ENCODE data around the gene DCLK2. TPM values are rescaled to one million over a fixed set of nuclear protein-coding genes. Genes with fewer than 3 reads are reported as not detected.

DCLK2 gene
- total RNA-seq, 1 donor from 2014 or later: 7.3 TPM

GRCh38 chr4:150080337-150080736, 2.1 kb downstream of the DCLK2 start:
- Histone ChIP-seq H3K9me3 (ENCODE audit: control insufficient read depth in 3 of 3, low read length in 3 of 3) (no peaks in the 10 kb centered on the region), H3K36me3 (ENCODE audit: control insufficient read depth in 3 of 3, insufficient read depth in 3 of 3, low read length in 3 of 3) (no peaks in the 10 kb centered on the region), H3K27me3 (ENCODE audit: control insufficient read depth in 3 of 3, insufficient read depth in 3 of 3, low read length in 3 of 3) (peaks cover 0 to 8% (median 4%) of the 10 kb centered on the region in 3 donors), H3K4me1 (ENCODE audit: control insufficient read depth in 3 of 3, insufficient read depth in 3 of 3, low read length in 3 of 3) (peaks cover 8 to 11% (median 10%) of the 10 kb centered on the region in 3 donors), H3K4me3 (ENCODE audit: low read length in 3 of 3) (no peak overlapping the region), H3K9ac (ENCODE audit: low read depth in 1 of 3, low read length in 3 of 3) (no peak overlapping the region), H3K27ac (ENCODE audit: low read depth, low read length) (no peak overlapping the region)

GRCh38 chr4:150080875-150081274, 2.6 kb downstream of the DCLK2 start:
- Histone ChIP-seq H3K27me3 (ENCODE audit: control insufficient read depth in 3 of 3, insufficient read depth in 3 of 3, low read length in 3 of 3) (peaks cover 0 to 8% (median 4%) of the 10 kb centered on the region in 3 donors), H3K27ac (ENCODE audit: low read depth, low read length) (no peak overlapping the region), H3K4me1 (ENCODE audit: control insufficient read depth in 3 of 3, insufficient read depth in 3 of 3, low read length in 3 of 3) (peaks cover 8 to 11% (median 10%) of the 10 kb centered on the region in 3 donors), H3K4me3 (ENCODE audit: low read length in 3 of 3) (no peak overlapping the region), H3K9me3 (ENCODE audit: control insufficient read depth in 3 of 3, low read length in 3 of 3) (no peaks in the 10 kb centered on the region), H3K36me3 (ENCODE audit: control insufficient read depth in 3 of 3, insufficient read depth in 3 of 3, low read length in 3 of 3) (no peaks in the 10 kb centered on the region), H3K9ac (ENCODE audit: low read depth in 1 of 3, low read length in 3 of 3) (no peak overlapping the region)

- Histone ChIP-seq H3K9ac (ENCODE audit: low read depth in 1 of 3, low read length in 3 of 3) (no peak overlapping the region), H3K9me3 (ENCODE audit: control insufficient read depth in 3 of 3, low read length in 3 of 3) (no peaks in the 10 kb centered on the region), H3K27me3 (ENCODE audit: control insufficient read depth in 3 of 3, insufficient read depth in 3 of 3, low read length in 3 of 3) (peaks cover 0 to 6% (median 4%) of the 10 kb centered on the region in 3 donors), H3K4me1 (ENCODE audit: control insufficient read depth in 3 of 3, insufficient read depth in 3 of 3, low read length in 3 of 3) (peaks cover 8 to 11% (median 10%) of the 10 kb centered on the region in 3 donors), H3K27ac (ENCODE audit: low read depth, low read length) (no peak overlapping the region), H3K36me3 (ENCODE audit: control insufficient read depth in 3 of 3, insufficient read depth in 3 of 3, low read length in 3 of 3) (no peaks in the 10 kb centered on the region), H3K4me3 (ENCODE audit: low read length in 3 of 3) (no peak overlapping the region)
These were observed 4.0 kb downstream of the DCLK2 start for GRCh38 chr4:150082241-150082640.

GRCh38 chr4:150087006-150087405, 8.8 kb downstream of the DCLK2 start:
- no peak overlapping the region for H3K9ac ChIP-seq (ENCODE audit: low read depth in 1 of 3, low read length in 3 of 3)
- H3K4me1 ChIP-seq (ENCODE audit: control insufficient read depth in 3 of 3, insufficient read depth in 3 of 3, low read length in 3 of 3): no peaks in the 10 kb centered on the region
- H3K4me3 ChIP-seq (ENCODE audit: low read length in 3 of 3): no peak overlapping the region

GRCh38 chr4:150089732-150090131, 11.5 kb downstream of the DCLK2 start:
- Histone ChIP-seq H3K36me3 (ENCODE audit: control insufficient read depth in 3 of 3, insufficient read depth in 3 of 3, low read length in 3 of 3) (no peaks in the 10 kb centered on the region), H3K9ac (ENCODE audit: low read depth in 1 of 3, low read length in 3 of 3) (no peak overlapping the region), H3K4me1 (ENCODE audit: control insufficient read depth in 3 of 3, insufficient read depth in 3 of 3, low read length in 3 of 3) (no peaks in the 10 kb centered on the region)

More at GRCh38 chr4:150087006-150087405, 8.8 kb downstream of the DCLK2 start:
- Histone ChIP-seq H3K36me3 (ENCODE audit: control insufficient read depth in 3 of 3, insufficient read depth in 3 of 3, low read length in 3 of 3) (no peaks in the 10 kb centered on the region), H3K27me3 (ENCODE audit: control insufficient read depth in 3 of 3, insufficient read depth in 3 of 3, low read length in 3 of 3) (no peaks in the 10 kb centered on the region), H3K27ac (ENCODE audit: low read depth, low read length) (no peak overlapping the region), H3K9me3 (ENCODE audit: control insufficient read depth in 3 of 3, low read length in 3 of 3) (no peaks in the 10 kb centered on the region)

GRCh38 chr4:150090836-150091235, 12.6 kb downstream of the DCLK2 start:
- no peaks in the 10 kb centered on the region for H3K27me3 ChIP-seq (ENCODE audit: control insufficient read depth in 3 of 3, insufficient read depth in 3 of 3, low read length in 3 of 3)
- H3K36me3 ChIP-seq (ENCODE audit: control insufficient read depth in 3 of 3, insufficient read depth in 3 of 3, low read length in 3 of 3): no peaks in the 10 kb centered on the region
- no peaks in the 10 kb centered on the region for H3K4me1 ChIP-seq (ENCODE audit: control insufficient read depth in 3 of 3, insufficient read depth in 3 of 3, low read length in 3 of 3)
- no peak overlapping the region for H3K4me3 ChIP-seq (ENCODE audit: low read length in 3 of 3)
- H3K9ac ChIP-seq (ENCODE audit: low read depth in 1 of 3, low read length in 3 of 3): no peak overlapping the region
- no peaks in the 10 kb centered on the region for H3K9me3 ChIP-seq (ENCODE audit: control insufficient read depth in 3 of 3, low read length in 3 of 3)
- H3K27ac ChIP-seq (ENCODE audit: low read depth, low read length): no peak overlapping the region

More at GRCh38 chr4:150089732-150090131, 11.5 kb downstream of the DCLK2 start:
- Histone ChIP-seq H3K9me3 (ENCODE audit: control insufficient read depth in 3 of 3, low read length in 3 of 3) (no peaks in the 10 kb centered on the region), H3K4me3 (ENCODE audit: low read length in 3 of 3) (no peak overlapping the region), H3K27ac (ENCODE audit: low read depth, low read length) (no peak overlapping the region), H3K27me3 (ENCODE audit: control insufficient read depth in 3 of 3, insufficient read depth in 3 of 3, low read length in 3 of 3) (no peaks in the 10 kb centered on the region)

GRCh38 chr4:150094676-150095075, 16.4 kb downstream of the DCLK2 start:
- Histone ChIP-seq H3K9me3 (ENCODE audit: control insufficient read depth in 3 of 3, low read length in 3 of 3) (no peaks in the 10 kb centered on the region), H3K27me3 (ENCODE audit: control insufficient read depth in 3 of 3, insufficient read depth in 3 of 3, low read length in 3 of 3) (no peaks in the 10 kb centered on the region), H3K27ac (ENCODE audit: low read depth, low read length) (no peak overlapping the region), H3K4me3 (ENCODE audit: low read length in 3 of 3) (no peak overlapping the region), H3K36me3 (ENCODE audit: control insufficient read depth in 3 of 3, insufficient read depth in 3 of 3, low read length in 3 of 3) (no peaks in the 10 kb centered on the region), H3K4me1 (ENCODE audit: control insufficient read depth in 3 of 3, insufficient read depth in 3 of 3, low read length in 3 of 3) (no peaks in the 10 kb centered on the region), H3K9ac (ENCODE audit: low read depth in 1 of 3, low read length in 3 of 3) (no peak overlapping the region)

- Histone ChIP-seq H3K4me3 (ENCODE audit: low read length in 3 of 3) (no peak overlapping the region), H3K36me3 (ENCODE audit: control insufficient read depth in 3 of 3, insufficient read depth in 3 of 3, low read length in 3 of 3) (no peaks in the 10 kb centered on the region), H3K27me3 (ENCODE audit: control insufficient read depth in 3 of 3, insufficient read depth in 3 of 3, low read length in 3 of 3) (no peaks in the 10 kb centered on the region)
These were observed 18.4 kb downstream of the DCLK2 start for GRCh38 chr4:150096625-150097024.

GRCh38 chr4:150098214-150098613, 20.0 kb downstream of the DCLK2 start:
- Histone ChIP-seq H3K4me1 (ENCODE audit: control insufficient read depth in 3 of 3, insufficient read depth in 3 of 3, low read length in 3 of 3) (no peaks in the 10 kb centered on the region), H3K36me3 (ENCODE audit: control insufficient read depth in 3 of 3, insufficient read depth in 3 of 3, low read length in 3 of 3) (no peaks in the 10 kb centered on the region), H3K27ac (ENCODE audit: low read depth, low read length) (no peak overlapping the region), H3K27me3 (ENCODE audit: control insufficient read depth in 3 of 3, insufficient read depth in 3 of 3, low read length in 3 of 3) (no peaks in the 10 kb centered on the region), H3K4me3 (ENCODE audit: low read length in 3 of 3) (no peak overlapping the region), H3K9me3 (ENCODE audit: control insufficient read depth in 3 of 3, low read length in 3 of 3) (no peaks in the 10 kb centered on the region), H3K9ac (ENCODE audit: low read depth in 1 of 3, low read length in 3 of 3) (no peak overlapping the region)

More at GRCh38 chr4:150096625-150097024, 18.4 kb downstream of the DCLK2 start:
- no peak overlapping the region for H3K27ac ChIP-seq (ENCODE audit: low read depth, low read length)
- no peaks in the 10 kb centered on the region for H3K9me3 ChIP-seq (ENCODE audit: control insufficient read depth in 3 of 3, low read length in 3 of 3)
- H3K4me1 ChIP-seq (ENCODE audit: control insufficient read depth in 3 of 3, insufficient read depth in 3 of 3, low read length in 3 of 3): no peaks in the 10 kb centered on the region
- no peak overlapping the region for H3K9ac ChIP-seq (ENCODE audit: low read depth in 1 of 3, low read length in 3 of 3)

- Histone ChIP-seq H3K27ac (ENCODE audit: low read depth, low read length) (no peak overlapping the region), H3K9ac (ENCODE audit: low read depth in 1 of 3, low read length in 3 of 3) (no peak overlapping the region), H3K9me3 (ENCODE audit: control insufficient read depth in 3 of 3, low read length in 3 of 3) (no peaks in the 10 kb centered on the region), H3K4me3 (ENCODE audit: low read length in 3 of 3) (no peak overlapping the region), H3K27me3 (ENCODE audit: control insufficient read depth in 3 of 3, insufficient read depth in 3 of 3, low read length in 3 of 3) (no peaks in the 10 kb centered on the region), H3K4me1 (ENCODE audit: control insufficient read depth in 3 of 3, insufficient read depth in 3 of 3, low read length in 3 of 3) (no peaks in the 10 kb centered on the region), H3K36me3 (ENCODE audit: control insufficient read depth in 3 of 3, insufficient read depth in 3 of 3, low read length in 3 of 3) (no peaks in the 10 kb centered on the region)
These were observed 26.3 kb downstream of the DCLK2 start for GRCh38 chr4:150104404-150105027.
